ENCODE measurements around the gene LHX2.
A peak's percentile ranks its signal among the peaks of the same experiment; 100 is the strongest.

DNA sequence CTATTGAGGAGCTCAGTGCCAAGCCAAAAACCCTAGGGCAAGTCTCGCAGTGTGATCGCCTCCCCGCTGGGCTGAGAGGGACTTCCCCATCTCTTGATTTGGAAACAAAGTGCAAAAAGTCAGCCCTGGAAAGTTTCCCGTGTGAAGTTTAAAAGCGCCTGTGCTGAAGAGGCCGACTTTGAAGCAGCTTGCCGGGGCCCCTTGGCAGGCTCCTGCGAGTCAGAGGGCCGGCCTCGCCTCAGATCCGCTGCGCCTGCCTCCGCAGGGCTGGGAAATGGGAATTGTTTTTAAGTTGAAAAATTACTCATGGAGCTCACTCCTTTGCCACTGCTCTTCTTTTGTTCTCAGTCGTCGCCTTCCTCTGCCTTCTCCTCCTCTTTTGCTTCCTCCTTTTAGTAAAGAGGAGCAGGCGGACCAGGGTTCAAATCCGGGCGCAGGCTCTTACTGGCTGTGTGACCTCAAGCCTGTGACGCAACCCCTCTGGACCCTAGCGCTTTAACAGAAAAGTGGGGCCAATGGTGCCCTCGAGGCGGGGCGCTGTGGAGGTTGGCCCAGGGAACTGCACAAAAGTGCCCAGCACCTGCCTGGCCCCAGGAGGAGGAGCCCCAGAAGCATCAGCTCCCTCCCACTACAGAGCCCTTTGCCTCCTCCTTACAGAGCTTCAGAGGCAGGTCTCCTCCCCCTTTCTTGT, 14.7 kb upstream of the LHX2 start:
- TF ChIP-seq POLR2A (IDR thresholded peaks at IDR 0.05; ENCODE audit: low read depth, low read length) (no peak), MXI1 (IDR thresholded peaks at IDR 0.05; ENCODE audit: borderline replicate concordance, low read depth, low read length) (no peak), RFX5 (IDR thresholded peaks at IDR 0.05; ENCODE audit: low read depth, low read length) (no peak), BHLHE40 (IDR thresholded peaks at IDR 0.05; ENCODE audit: low read depth, low read length) (no peak), SMC3 (IDR thresholded peaks at IDR 0.05; ENCODE audit: low read depth, low read length) (no peak), RAD21 (IDR thresholded peaks at IDR 0.05; ENCODE audit: low read length) (no peak), FOS (IDR thresholded peaks at IDR 0.05; ENCODE audit: low read depth, low read length) (no peak), CEBPB (IDR thresholded peaks at IDR 0.05; ENCODE audit: low read depth, low read length) (0 out of 2 replicates have a peak, but pooled peaks have one; percentile 10), MAFK (IDR thresholded peaks at IDR 0.05; ENCODE audit: low read depth, low read length) (no peak), MAZ (IDR thresholded peaks at IDR 0.05; ENCODE audit: borderline replicate concordance, low read depth, low read length) (no peak), RCOR1 (IDR thresholded peaks at IDR 0.05; ENCODE audit: insufficient replicate concordance, low read length) (no peak)
- TF ChIP-seq, protein P1, sequence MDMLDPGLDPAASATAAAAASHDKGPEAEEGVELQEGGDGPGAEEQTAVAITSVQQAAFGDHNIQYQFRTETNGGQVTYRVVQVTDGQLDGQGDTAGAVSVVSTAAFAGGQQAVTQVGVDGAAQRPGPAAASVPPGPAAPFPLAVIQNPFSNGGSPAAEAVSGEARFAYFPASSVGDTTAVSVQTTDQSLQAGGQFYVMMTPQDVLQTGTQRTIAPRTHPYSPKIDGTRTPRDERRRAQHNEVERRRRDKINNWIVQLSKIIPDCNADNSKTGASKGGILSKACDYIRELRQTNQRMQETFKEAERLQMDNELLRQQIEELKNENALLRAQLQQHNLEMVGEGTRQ (IDR thresholded peaks at IDR 0.05; ENCODE audit: low read depth, low read length), result no peak
- TF ChIP-seq, protein P2, sequence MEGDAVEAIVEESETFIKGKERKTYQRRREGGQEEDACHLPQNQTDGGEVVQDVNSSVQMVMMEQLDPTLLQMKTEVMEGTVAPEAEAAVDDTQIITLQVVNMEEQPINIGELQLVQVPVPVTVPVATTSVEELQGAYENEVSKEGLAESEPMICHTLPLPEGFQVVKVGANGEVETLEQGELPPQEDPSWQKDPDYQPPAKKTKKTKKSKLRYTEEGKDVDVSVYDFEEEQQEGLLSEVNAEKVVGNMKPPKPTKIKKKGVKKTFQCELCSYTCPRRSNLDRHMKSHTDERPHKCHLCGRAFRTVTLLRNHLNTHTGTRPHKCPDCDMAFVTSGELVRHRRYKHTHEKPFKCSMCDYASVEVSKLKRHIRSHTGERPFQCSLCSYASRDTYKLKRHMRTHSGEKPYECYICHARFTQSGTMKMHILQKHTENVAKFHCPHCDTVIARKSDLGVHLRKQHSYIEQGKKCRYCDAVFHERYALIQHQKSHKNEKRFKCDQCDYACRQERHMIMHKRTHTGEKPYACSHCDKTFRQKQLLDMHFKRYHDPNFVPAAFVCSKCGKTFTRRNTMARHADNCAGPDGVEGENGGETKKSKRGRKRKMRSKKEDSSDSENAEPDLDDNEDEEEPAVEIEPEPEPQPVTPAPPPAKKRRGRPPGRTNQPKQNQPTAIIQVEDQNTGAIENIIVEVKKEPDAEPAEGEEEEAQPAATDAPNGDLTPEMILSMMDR (conservative IDR thresholded peaks at IDR 0.05; ENCODE audit: low read depth, low read length), result no peak
- TF ChIP-seq, protein P3, sequence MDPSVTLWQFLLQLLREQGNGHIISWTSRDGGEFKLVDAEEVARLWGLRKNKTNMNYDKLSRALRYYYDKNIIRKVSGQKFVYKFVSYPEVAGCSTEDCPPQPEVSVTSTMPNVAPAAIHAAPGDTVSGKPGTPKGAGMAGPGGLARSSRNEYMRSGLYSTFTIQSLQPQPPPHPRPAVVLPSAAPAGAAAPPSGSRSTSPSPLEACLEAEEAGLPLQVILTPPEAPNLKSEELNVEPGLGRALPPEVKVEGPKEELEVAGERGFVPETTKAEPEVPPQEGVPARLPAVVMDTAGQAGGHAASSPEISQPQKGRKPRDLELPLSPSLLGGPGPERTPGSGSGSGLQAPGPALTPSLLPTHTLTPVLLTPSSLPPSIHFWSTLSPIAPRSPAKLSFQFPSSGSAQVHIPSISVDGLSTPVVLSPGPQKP (IDR thresholded peaks at IDR 0.05; ENCODE audit: borderline replicate concordance, low read depth, low read length), result no peak
